SIG-M5 treated with dmso at 0.1 percent for 504 hours (cell line): ENCODE data around the gene PGRMC2.

Experiments
- DNase-seq: peaks from one replicate; lab custom pipeline; 2025; ENCODE audit not compliant: unreplicated experiment; lab: John Stamatoyannopoulos, UW

Gene PGRMC2

DNA sequence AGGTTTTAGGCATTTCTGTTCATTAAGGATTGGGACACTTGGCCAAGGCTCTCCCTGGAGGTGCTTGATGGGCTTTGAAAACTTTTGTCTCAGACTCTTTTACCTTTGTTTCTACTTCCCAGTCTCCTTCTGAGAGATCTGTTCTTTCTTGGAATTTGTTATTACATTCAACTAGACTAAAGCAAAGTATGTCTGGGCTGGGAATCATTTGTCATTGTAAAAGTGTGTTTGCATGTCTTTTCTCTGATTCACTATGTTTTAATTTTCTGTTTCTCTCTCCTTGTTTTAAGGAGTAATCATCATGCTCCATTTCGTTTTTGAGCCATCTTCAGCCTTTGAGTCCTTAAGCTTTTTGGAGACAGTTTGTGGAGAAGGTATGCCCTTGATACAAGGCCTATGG is 12.2 kb upstream of the PGRMC2 start:
- no peak for DNase-seq

DNA sequence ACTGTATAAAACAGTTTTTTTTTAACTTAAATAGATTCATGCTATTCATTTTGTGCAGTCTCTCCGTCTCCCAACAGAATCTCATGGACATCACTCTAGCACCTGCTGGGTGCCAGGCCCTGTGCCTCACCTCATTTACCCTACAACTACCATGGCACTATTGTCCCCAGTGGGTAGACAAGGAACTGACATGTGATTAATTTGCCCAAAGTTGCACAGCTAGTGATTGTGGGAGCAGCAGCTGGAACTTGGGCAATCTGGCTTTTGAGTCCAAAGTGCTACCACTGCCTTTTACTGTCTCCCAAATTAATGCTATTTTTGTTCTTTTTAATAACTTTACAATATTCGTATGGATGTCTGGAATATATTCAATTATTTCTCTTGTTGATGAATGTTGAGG is 11.2 kb upstream of the PGRMC2 start:
- DNase-seq: no peak

DNA sequence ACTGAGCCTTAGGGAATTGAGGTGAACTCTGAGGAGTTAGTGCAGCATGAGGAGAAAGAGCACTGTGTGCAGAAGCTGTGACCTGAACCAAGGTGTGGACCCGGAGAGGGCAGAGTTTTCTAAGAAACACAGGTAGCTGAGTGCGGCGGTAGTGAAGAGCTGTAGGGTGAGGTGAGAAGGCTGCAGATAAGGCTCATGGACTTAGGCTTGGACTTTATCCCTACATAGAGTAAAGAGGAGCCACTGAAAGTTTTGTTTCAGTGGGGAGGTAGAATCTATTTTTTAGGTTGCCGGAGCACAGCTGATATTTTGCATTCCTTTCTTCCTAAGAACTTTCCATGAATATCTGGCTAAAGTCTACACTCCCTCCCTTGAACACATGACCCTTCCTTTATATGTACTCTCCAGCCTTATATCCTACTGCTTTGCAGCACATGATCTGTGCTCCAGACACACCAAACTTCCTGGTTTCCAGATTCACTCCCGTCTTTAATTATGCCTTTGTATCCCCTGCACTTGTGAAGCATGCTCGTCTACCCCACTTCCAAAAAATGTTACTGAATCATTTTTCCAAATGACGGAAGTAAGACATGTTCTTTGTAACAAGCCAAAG is 10.6 kb upstream of the PGRMC2 start:
- no peak for DNase-seq

DNA sequence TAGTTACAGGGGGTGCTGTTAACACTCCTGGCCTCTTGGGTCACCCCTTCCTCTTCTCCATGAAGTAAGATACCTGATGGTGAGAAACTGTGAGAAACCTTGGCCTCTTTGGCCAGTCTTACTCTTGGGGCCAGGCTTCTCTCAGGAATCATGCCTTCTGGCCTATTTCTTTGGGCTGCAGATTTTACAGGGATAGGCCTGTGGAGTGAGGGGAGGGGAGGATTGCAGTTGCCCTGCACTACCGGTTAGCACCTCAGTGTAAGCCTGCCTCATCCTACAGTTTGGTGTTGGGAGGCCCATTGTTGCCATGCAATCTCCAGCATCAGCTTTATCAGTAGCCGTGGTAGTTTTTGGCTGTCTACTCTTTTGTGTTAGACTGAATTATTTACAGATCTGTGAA is 7.6 kb upstream of the PGRMC2 start:
- DNase-seq: no peak

DNA sequence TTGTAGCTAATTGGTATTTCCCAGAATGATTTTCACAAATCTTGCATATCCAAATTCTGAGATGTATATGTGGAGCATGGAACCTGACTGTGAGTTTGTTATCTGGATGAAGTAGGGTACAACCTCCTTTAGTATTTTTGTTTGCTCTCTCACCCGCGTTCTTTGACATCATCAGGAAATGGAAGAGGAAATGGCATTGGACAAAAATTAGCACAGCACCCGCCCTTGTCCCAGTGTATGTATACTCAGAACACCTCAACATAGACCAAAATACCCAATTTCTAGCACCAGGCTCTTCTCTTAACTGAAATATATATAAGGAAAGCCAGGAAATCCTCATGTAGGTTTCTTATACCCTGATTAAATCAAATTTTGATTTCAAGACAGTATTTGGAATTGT is 6.9 kb upstream of the PGRMC2 start:
- DNase-seq: no peak

DNA sequence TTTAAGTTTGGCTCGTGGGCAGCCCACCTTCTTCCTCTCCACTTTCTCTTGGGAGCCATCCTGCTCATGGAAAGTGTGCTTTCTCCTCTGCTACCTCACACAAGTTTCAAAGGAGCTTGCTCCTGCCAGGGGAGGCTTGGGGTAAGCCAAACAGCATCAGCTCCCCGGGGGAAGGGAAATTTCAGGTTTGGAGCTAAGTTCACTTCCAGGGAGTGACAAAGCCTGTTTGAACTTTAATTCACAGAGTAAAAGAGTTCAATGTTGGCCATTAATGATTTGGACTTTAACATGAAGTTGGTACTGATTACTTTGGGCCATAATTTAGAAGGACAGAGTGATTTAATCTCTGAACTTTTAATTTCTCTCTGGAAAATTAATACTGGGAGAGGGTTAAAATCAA is 4.7 kb upstream of the PGRMC2 start:
- DNase-seq: no peak

DNA sequence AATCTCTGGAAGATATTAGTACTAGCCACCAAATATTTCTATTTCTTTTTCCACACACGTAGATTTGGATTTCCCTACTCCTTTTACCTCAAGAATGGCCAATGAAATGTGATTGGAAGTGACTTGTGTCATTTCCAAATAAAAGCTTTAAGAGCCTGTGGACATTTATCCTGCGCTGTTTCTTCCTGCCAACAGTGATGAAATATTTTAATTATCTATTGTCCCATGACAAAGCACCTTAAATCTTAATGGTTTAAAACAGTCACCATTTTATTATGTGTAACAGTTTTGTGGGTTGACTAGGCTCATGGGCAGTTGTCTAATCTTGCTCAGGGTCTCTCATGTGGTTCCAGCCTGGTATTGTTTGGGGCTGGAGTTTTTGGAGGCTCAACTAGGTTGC is 3.5 kb upstream of the PGRMC2 start:
- DNase-seq: no peak

DNA sequence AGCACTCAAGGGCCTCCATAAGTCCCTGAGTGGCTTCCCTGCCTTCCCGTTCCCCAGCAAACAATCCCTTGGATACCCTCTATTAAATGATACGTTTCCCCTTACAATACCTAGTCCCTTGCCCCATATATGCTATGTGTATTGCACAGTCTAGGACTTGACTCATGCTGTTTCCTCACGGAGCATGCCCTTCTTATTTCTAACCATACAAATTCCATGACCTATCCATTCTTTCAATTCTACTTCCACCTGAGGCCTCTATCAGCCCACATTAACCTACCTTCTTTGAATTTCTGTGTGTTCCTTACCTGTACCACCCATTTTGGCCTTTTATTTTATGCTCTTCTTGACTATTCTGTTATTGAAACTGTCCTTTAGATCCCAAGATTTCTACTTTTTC is 2.9 kb upstream of the PGRMC2 start:
- no peak for DNase-seq

DNA sequence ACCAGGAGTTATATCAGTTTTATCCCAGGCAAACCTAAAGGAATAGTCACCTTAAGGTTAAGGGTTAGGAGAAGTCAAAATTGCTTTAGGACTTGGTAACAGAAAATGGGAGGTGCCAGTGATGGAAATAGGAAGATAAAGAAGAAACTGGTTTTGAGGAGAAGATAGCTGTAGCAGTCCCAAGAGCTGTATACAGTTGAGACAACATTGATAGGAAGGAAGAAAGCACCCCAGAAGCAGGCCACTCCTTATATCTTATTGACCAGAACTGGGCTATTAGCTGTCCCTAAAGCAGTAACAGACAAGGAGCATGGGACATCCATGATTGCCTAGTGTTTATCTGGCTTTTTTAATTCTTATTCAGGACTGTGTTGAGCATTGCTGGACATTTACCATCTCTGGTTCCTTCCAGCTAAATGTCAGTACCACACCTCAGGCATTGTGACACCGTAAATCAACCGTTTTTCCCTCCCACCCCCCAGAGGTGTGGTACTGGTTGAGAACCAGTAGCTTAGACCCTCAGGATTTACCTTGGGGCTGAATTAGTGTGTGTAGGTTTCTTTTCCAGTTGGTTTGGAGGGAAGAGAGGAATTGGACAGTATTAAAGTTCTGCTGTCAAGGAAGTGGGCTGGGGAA is 2.0 kb upstream of the PGRMC2 start:
- no peak for DNase-seq

DNA sequence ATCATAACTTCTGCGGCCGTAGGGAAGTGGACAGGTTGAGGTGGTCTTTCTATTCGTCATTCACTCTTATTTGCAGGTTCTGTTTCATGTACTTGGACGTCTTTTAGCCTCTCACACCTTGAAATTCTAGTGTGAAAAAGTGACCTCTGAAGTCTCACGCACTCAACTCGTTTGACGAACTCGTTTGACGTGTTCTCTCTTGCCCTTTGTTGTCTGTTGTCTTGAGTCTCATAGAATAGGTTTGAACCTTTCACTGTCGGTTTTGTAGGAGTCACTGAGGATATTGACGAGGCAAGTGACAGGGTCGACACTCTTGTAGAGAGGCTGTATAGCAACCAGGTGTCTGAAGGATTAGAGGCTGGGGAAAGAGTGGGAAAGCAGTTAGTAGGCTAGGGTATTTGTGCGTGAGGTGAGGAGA is 1.1 kb upstream of the PGRMC2 start:
- peak; percentile 29 for DNase-seq

DNA sequence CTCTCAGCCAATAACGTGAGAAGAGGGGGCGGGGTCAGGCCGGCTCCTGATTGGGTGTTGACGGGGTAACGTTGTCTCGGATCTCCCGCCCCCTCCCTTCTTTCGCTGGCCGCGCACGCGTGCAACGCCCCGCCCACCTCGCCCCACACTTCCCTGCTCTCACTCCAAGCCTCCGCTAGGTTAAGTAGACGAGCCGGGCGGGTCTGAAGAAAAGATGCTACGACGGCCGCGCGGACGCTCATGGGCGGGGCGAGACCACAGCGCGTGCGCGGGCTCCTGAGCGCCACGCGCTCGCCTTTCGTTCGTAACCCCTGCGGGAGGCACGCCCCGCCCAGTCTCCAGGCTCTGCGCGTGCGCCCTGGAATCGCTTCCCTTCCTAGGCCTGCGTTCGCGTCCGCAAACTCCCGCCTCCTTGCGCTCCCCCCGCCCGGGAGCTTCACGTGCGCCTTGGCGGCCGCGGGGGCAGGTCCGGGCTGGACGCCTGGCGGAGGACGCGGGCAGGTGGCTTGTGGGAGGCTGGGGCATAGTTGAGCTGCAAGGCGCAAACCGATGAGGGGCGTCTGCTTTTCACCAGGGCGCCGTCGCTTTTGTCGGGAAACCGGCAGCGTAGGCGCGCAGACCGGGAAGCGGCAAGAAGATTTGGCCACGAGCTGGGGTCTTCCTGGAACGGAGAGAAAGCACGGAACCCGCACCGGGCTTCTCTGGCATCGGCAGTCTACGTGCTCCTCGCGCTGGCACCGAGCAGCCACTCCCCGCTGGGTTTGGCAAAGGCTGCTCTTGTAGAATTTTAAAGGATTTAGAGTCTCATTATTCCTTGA is 467 bp upstream of the PGRMC2 start:
- DNase-seq: peak; percentile 99

DNA sequence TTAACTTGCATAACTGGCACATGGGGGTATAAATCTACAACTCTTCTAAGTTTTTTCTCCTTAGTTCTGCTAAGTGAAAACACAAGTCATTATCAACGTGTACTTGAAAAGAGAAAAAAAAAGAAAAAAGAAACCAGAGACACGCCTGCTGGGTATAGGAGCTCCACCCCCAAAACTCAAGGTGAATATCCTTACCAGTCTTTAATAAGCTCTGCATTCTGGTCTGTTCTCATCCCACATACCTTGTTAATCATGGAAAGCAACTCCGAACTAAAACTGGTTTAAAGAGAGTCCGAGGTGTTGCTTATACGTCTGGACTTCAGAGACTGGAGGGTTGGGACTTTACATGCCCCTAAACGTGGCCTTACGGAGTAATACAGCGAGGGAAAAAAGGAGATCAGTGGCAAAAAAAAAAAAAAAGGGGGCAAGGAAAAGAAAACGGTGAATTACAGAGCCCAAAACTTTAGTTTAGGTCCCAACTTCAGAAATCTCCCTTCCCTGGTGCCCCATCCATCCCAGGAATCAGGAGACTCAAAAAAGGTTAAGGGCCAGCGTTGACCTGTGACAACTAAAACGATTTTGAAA is 1.0 kb downstream of the PGRMC2 start:
- peak; percentile 63 for DNase-seq

DNA sequence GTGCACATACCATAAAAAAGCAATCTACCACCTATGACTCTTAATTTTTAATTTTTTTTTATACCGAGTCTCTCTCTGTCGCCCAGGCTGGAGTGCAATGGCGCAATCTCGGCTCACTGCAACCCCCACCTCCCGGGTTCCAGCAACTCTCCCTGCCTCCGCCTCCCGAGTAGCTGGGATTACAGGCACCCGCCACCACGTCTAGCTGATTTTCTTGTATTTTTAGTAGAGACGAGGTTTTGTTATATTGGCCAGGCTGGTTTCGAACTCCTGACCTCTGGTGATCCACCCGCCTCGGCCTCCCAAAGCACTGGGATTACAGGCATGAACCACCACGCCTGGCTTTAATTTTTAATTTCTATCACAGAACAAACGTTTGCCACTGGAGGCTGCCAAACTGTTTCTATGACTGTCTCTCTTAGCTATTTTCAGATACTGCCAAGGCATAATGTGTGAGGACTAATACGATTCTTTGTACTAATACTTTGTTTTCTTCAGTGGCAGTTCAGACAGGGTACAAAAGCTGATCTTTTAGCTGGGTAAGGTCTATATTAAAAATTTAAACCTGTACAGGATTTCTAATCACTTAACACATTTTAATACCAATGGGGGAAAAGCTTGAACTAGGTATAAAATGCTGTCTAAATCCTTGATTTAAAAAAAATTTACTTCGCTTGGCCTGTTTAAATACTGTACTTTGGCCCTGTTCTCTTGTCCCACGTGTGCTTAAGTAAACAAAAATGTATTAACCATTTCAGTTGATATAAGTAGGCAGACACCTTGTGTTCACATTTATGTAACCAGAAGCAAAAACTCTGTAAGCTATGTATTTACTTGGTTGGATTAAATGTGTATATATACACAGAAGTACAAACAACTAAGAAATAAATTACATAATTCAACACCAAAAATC is 2.3 kb downstream of the PGRMC2 start:
- DNase-seq: peak; percentile 5

DNA sequence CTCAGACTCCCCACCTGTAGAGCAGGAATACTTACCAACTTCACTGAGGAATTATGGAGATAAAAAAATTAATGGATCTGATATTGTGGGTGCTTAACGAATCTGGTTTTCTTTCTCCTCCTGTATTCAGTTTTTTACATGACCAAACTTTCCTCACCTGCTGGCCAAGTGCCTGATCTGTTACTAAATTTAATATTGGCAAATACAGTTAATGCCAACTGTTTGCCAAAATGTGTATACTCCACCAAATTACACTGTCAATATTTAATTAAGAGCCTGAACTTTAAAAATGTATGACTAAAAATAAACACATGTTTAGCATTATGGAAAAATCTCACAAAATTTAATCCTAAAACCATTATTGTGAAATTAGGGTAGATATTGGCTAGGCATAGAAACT is 3.3 kb downstream of the PGRMC2 start:
- no peak for DNase-seq

DNA sequence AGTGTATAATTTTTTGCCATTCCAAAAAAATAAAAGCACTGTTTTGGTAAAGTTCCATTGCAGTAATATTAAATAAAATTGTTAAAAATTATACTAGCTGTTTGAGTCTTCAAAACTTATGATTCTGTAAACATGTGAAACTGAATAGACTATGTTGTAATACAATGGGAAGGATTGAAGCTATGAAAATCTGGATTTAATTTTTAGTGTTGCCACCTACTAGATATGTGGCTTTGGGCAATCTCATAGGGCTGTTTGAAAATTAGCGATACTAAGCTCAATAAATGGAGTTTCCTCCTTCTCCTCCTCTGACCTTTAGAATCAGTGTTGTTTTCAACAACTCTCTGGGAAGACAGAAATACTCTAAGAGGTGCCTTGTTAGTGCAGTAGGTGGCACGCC is 4.5 kb downstream of the PGRMC2 start:
- DNase-seq: no peak

DNA sequence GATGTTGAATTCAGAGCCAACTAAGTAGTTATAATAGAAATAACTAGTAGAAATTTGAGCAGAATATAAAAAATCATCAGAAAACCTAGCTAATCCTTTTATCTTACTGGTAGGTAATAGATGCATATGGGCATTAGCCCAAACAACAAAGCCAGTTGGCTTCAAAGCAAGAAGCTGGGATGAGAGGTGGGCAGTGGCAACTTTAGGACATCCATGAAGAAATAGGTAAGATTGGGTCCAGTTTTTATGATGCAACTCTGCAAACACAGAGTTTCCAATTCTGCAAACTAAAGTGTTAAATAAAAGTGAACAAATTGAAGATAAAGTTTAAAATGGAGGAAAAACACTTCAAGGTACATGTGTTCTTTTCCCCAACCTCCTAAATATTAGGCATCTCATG is 5.1 kb downstream of the PGRMC2 start:
- no peak for DNase-seq

DNA sequence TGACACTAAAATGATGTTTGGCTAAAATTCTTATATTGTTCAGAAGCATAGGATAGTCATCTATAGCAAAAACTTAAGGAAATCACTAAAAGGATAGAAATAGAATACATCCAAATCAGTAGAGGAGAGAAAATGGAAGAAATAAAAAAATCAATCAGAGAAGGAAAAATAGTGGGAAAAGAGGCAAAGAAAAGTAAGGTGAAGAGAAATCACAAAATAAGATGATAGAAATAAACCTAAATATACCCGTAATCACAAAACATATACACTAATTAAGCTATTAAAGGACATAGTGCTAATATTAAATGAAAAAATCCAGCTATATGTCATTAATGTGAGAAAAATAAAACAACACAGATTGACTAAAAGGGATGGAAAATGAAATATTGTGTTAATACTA is 6.3 kb downstream of the PGRMC2 start:
- DNase-seq: no peak

DNA sequence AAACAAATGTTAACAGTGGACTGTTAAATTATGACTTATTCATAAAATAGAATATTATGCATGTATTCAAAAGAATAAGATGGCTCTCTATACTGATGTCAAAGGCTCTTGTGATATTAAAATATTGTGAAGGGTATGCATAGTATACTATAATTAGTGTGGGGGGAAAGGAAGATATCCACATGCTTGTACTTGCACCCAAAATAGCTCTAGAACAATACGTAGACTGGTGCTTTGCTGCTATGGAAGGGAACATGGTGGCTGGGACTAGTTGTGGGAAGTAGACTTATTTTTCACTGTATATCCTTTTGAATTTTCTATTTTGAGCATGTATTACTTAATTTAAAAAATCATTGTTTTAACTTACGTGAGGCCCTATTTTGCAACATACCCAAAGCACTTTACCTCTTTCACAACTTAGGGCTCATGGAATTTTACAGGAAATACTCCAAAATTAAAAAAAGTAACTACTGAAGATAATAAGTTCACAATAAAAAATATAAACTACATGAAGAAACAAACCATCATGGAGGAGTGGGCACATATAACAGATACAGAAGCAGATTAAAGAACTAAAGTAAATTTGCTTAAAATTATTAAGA is 7.9 kb downstream of the PGRMC2 start:
- DNase-seq: no peak

DNA sequence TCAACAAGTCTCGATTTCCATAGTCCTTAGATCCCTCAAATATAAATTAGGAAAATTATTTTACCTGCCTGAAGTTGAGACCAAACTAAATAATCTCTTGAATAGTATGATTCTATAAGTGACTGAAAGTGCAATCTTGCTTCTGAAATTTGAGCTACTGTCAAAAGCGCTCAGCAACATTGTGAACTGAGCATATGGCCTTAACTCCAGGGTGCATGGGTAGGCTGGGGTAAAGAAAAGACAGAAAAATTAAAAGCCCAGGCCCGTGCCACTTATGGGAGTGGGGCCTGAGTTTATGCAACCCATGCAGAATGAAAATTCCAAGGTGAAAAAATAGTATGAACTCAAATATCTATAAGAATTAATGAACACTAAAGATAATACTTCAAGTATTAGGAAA is 9.8 kb downstream of the PGRMC2 start:
- DNase-seq: no peak

DNA sequence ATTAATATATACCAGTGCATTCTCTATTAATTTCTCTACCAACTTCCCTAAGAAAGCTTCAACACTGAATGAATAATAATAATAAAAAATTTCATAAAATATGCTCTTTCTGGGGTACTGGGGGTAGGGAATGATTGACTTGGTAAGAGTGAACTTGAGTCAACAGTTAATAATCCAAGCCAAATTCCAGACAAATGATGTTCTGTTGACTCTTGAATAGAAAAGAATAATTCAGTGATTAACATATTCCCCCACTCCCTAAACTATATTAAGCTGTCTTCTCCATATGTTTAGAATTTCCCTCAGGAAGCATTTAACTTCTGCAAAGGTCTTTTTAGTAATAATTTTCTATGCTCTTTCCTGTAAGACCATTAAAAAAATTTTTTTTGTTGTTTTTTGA is 12.3 kb downstream of the PGRMC2 start:
- no peak for DNase-seq

DNA sequence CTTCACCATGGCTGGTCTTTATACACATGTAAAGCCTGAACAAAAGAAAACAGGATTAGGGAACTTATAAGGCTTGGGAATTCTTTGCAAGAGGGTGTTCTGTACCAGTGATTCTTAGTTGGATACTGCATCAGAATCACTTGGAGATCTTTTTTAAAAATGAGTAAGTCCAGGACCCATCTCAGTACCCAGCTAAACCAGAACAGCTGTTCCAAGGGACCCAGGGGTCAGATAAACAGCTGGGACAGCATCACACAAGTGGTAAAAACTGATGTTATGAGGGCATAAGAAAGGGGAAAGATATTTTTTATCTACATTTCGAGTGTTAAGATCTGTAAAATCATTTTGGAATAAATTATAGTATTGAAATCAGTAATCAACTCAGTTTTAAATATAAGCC is 16.1 kb downstream of the PGRMC2 start:
- DNase-seq: no peak
